Measurements from ENCODE around the gene CDC42BPG. TPM values are rescaled to one million over a fixed set of nuclear protein-coding genes. Genes with fewer than 3 reads are reported as not detected.

The CDC42BPG gene
- total RNA-seq, 1 experiment from 2014 or later, result 14.5 TPM

DNA sequence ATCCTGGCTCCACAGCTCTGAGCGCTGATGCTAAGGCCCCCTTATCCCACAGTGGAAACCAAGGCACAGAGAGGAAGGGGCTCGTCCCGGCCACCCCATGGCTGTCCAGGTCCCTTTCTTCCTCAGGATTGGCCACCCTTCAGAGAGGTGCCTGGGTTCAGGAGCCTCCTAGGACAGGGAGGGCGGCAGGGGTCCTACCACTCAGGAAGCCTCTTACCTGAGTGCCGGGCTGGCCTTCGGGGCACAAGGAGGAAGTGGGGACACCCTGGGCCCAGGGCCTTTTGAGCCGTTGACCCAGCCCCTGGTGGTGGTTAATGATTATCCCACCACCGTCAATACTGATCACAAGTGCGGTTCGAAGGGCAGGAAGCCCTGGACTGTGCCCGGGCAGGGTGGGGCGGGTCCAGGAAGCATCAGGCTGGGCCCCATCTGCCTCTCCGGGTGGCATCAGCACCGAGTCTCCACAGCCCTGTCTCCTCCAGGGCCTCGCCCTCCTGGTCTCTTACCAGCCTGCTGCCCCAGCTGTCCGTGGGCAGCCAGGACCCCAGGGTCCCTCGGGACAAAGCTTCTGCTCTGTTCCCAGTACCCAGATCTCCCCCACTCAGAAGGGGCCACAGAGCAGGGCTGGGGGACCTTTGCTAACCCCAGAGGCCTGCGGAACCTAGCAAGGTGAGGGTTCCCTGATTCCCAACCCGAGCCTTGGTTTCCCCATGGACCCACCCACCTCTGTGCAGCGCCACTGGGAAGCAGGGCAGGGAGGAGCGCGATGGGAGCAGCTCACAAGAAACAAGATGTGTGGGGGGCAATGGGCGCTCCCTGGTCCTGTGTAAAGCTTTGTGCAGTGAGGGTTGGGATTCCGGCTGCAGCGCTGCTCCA is 49.0 kb upstream of the CDC42BPG start:
- ChIA-PET CTCF (interaction anchor here (1.0 to 1.2 kb wide), 3 partner anchors 45 to 49 kb away, joined by 3 to 5 read pairs (median 3); partner anchors contain the start of gene CDC42BPG), POLR2A (ENCODE audit: unreplicated experiment) (no interaction called here)
- Histone ChIP-seq H3K79me2 (ENCODE audit: low read length) (no peaks in the 10 kb centered on the region), H3K9ac (ENCODE audit: low read length) (no peak overlapping the region), H3K27me3 (ENCODE audit: low read length) (no peaks in the 10 kb centered on the region), H3K27ac (ENCODE audit: low read length) (no peak overlapping the region), H3K4me1 (ENCODE audit: insufficient read depth, low read length) (peaks cover 8% of the 10 kb centered on the region), H2AFZ (ENCODE audit: low read length) (no peak overlapping the region), H3K4me3 (ENCODE audit: low read length) (no peak overlapping the region), H3F3A (ENCODE audit: low read length, unreplicated experiment) (no peaks in the 10 kb centered on the region), H3K36me3 (ENCODE audit: low read depth, low read length) (peaks cover 5% of the 10 kb centered on the region; the same call in 1 of the 2 replicates), H3K4me2 (ENCODE audit: low read length) (no peak overlapping the region), H4K20me1 (ENCODE audit: low read length) (no peaks in the 10 kb centered on the region), H3K9me2 (replicated peaks; ENCODE audit: low read length) (no peaks in the 10 kb centered on the region), H3K9me3 (ENCODE audit: low read length) (no peaks in the 10 kb centered on the region)
- DNase-seq (no peak), ATAC-seq (no peak)
- TF ChIP-seq EZH2 (IDR thresholded peaks at IDR 0.05; ENCODE audit: low read length, unreplicated experiment), result no peak
- TF ChIP-seq EZH2phosphoT487 (IDR thresholded peaks at IDR 0.05; ENCODE audit: borderline replicate concordance, low read length), result no peak
- TF ChIP-seq, protein P1, sequence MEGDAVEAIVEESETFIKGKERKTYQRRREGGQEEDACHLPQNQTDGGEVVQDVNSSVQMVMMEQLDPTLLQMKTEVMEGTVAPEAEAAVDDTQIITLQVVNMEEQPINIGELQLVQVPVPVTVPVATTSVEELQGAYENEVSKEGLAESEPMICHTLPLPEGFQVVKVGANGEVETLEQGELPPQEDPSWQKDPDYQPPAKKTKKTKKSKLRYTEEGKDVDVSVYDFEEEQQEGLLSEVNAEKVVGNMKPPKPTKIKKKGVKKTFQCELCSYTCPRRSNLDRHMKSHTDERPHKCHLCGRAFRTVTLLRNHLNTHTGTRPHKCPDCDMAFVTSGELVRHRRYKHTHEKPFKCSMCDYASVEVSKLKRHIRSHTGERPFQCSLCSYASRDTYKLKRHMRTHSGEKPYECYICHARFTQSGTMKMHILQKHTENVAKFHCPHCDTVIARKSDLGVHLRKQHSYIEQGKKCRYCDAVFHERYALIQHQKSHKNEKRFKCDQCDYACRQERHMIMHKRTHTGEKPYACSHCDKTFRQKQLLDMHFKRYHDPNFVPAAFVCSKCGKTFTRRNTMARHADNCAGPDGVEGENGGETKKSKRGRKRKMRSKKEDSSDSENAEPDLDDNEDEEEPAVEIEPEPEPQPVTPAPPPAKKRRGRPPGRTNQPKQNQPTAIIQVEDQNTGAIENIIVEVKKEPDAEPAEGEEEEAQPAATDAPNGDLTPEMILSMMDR (conservative IDR thresholded peaks at IDR 0.05; ENCODE audit: low read depth, low read length), result no peak
- intact Hi-C loops (cut with micrococcal nuclease), result loop anchor here (1.0 kb wide), 1 partner anchor 46 kb away; no protein-coding TSS in a partner anchor
- BruUV-seq (replicated peaks), result no TSS peak

DNA sequence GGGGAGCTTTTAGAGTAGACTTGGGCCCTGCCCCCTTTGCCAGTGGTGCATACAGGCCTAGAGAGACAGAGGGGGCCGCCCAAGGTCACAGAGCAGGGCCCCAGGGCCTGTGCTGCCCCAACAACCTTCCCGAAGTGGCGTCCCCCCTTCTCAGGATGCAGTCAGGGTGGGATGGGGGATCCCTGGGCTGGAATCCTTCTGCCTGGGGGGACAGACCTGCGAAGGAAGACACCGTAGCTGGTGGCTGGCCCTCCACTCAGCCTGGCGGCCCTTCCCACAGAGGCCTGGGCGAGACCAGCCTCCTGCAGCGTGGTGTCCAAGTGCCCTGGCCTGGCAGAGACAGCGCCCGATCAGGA is 48.4 kb upstream of the CDC42BPG start:
- no peak overlapping the region for H3K9ac ChIP-seq (ENCODE audit: low read length)
- no peak overlapping the region for H3K4me2 ChIP-seq (ENCODE audit: low read length)
- no peaks in the 10 kb centered on the region for H3F3A ChIP-seq (ENCODE audit: low read length, unreplicated experiment)
- H2AFZ ChIP-seq (ENCODE audit: low read length), result no peak overlapping the region
- no peak for DNase-seq
- POLR2A ChIA-PET (ENCODE audit: unreplicated experiment), result no interaction called here
- no peaks in the 10 kb centered on the region for H3K79me2 ChIP-seq (ENCODE audit: low read length)
- BruUV-seq (replicated peaks), result no TSS peak
- no peak for ATAC-seq
- intact Hi-C loops (cut with micrococcal nuclease), result no loop called here
- peaks cover 5% of the 10 kb centered on the region; the same call in 1 of the 2 replicates for H3K36me3 ChIP-seq (ENCODE audit: low read depth, low read length)
- no peak overlapping the region for H3K4me3 ChIP-seq (ENCODE audit: low read length)
- no peak for TF ChIP-seq EZH2phosphoT487 (IDR thresholded peaks at IDR 0.05; ENCODE audit: borderline replicate concordance, low read length)
- no peak for TF ChIP-seq EZH2 (IDR thresholded peaks at IDR 0.05; ENCODE audit: low read length, unreplicated experiment)
- TF ChIP-seq, protein P1 (conservative IDR thresholded peaks at IDR 0.05; ENCODE audit: low read depth, low read length), result no peak
- CTCF ChIA-PET, result interaction anchor here (1.0 kb wide), 1 partner anchor 44 kb away, joined by 5 read pairs; no protein-coding TSS in a partner anchor
- H3K9me2 ChIP-seq (replicated peaks; ENCODE audit: low read length), result no peaks in the 10 kb centered on the region
- H3K27ac ChIP-seq (ENCODE audit: low read length), result no peak overlapping the region
- H3K27me3 ChIP-seq (ENCODE audit: low read length), result no peaks in the 10 kb centered on the region
- peaks cover 13% of the 10 kb centered on the region for H3K4me1 ChIP-seq (ENCODE audit: insufficient read depth, low read length)
- H3K9me3 ChIP-seq (ENCODE audit: low read length), result no peaks in the 10 kb centered on the region
- no peaks in the 10 kb centered on the region for H4K20me1 ChIP-seq (ENCODE audit: low read length)

DNA sequence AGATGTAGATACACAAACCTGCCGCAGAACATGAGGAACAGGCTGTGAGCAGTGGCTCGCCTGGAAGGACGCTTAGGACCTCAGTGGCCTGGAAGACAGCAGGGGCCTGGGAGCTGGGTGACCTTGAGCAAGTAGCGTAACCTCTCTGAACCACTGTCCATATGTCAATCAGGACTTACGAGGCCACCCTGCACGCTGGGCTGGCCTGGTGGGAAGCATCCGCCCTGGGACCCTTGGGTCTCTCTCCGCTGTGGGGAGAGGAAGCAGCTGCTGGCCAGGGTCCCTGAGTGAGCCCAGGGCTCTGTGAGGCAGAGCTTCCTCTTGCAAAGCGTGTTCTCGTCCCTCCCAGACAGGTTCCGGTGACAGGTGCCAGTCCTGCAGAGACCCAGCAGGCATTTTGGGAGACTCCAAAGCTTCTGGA is 48.0 kb upstream of the CDC42BPG start:
- Histone ChIP-seq H3K9me3 (ENCODE audit: low read length) (no peaks in the 10 kb centered on the region), H3K4me1 (ENCODE audit: insufficient read depth, low read length) (peaks cover 13% of the 10 kb centered on the region), H4K20me1 (ENCODE audit: low read length) (no peaks in the 10 kb centered on the region), H3K9ac (ENCODE audit: low read length) (no peak overlapping the region), H3K27ac (ENCODE audit: low read length) (no peak overlapping the region), H3K4me2 (ENCODE audit: low read length) (no peak overlapping the region), H2AFZ (ENCODE audit: low read length) (no peak overlapping the region), H3F3A (ENCODE audit: low read length, unreplicated experiment) (no peaks in the 10 kb centered on the region), H3K4me3 (ENCODE audit: low read length) (no peak overlapping the region), H3K79me2 (ENCODE audit: low read length) (no peaks in the 10 kb centered on the region), H3K27me3 (ENCODE audit: low read length) (no peaks in the 10 kb centered on the region), H3K9me2 (replicated peaks; ENCODE audit: low read length) (no peaks in the 10 kb centered on the region), H3K36me3 (ENCODE audit: low read depth, low read length) (peaks cover 3% of the 10 kb centered on the region; the same call in 1 of the 2 replicates)
- TF ChIP-seq EZH2phosphoT487 (IDR thresholded peaks at IDR 0.05; ENCODE audit: borderline replicate concordance, low read length), result no peak
- no peak for TF ChIP-seq EZH2 (IDR thresholded peaks at IDR 0.05; ENCODE audit: low read length, unreplicated experiment)
- TF ChIP-seq, protein P1 (conservative IDR thresholded peaks at IDR 0.05; ENCODE audit: low read depth, low read length), result no peak
- CTCF ChIA-PET, result interaction anchor here (1.0 kb wide), 1 partner anchor 44 kb away, joined by 5 read pairs; no protein-coding TSS in a partner anchor
- ATAC-seq (no peak), DNase-seq (no peak)
- no TSS peak for BruUV-seq (replicated peaks)
- POLR2A ChIA-PET (ENCODE audit: unreplicated experiment), result no interaction called here
- intact Hi-C loops (cut with micrococcal nuclease), result no loop called here

All from PC-3 (cell line).